ENCODE measurements around the gene PNPLA1. TPM values are rescaled to one million over a fixed set of nuclear protein-coding genes. Genes with fewer than 3 reads are reported as not detected.
A peak's percentile ranks its signal among the peaks of the same experiment; 100 is the strongest.

PNPLA1 gene
- polyA plus RNA-seq, 4 donors, result 0.55 to 2.7 (median 1.9) TPM

DNA sequence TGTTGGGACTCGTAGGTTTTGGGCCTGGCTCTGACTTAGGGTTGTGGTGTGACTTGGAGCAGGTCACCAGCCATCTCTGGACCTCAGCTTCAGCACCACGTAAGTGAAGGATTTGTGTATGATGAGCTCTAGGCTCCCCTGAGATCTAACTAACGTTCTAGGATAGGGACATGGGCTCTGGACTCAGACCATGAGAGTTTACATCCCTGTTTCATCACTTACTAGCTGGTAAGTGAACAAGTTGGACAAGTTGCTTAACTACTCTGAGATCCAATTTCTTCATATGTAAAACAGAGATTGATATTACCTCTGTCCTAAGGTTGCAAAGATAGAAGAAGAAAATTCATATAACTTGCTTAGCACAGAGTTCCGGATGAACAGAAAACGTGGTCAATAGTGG lies 20.3 kb upstream of the PNPLA1 start:
- no peak for DNase-seq
- Histone ChIP-seq H3K27ac (ENCODE audit: low read depth in 1 of 3, low read length in 2 of 3) (peak overlapping the region in 1 of 3 donors; percentile 23), H3K4me1 (ENCODE audit: control insufficient read depth in 3 of 3, insufficient read depth in 2 of 3, low read depth in 1 of 3, low read length in 2 of 3) (peaks cover 0 to 48% (median 4%) of the 10 kb centered on the region in 3 donors)

GRCh38 chr6:36252005-36252404 lies 17.9 kb upstream of the PNPLA1 start:
- Histone ChIP-seq H3K4me3 (ENCODE audit: low read depth in 1 of 3, low read length in 3 of 3) (no peak overlapping the region), H3K36me3 (ENCODE audit: control insufficient read depth in 3 of 3, insufficient read depth in 2 of 3, low read depth in 1 of 3, low read length in 3 of 3) (no peaks in the 10 kb centered on the region), H3K27me3 (ENCODE audit: control insufficient read depth in 3 of 3, insufficient read depth in 3 of 3, low read length in 3 of 3) (no peaks in the 10 kb centered on the region), H3K9me3 (ENCODE audit: control insufficient read depth in 2 of 2, insufficient read depth in 1 of 2, low read depth in 1 of 2, low read length in 1 of 2) (no peaks in the 10 kb centered on the region), H3K4me1 (ENCODE audit: control insufficient read depth in 3 of 3, insufficient read depth in 2 of 3, low read depth in 1 of 3, low read length in 2 of 3) (peaks cover 0 to 24% (median 0%) of the 10 kb centered on the region in 3 donors), H3K27ac (ENCODE audit: low read depth in 1 of 3, low read length in 2 of 3) (no peak overlapping the region)
- FAIRE-seq, result no peak
- DNase-seq, result no peak
- 92 to 98% (median 96%) methylated on average over 2 of the region's 2 CpGs for WGBS, 3 donors

More for the DNA sequence above, 20.3 kb upstream of the PNPLA1 start:
- no peaks in the 10 kb centered on the region for H3K27me3 ChIP-seq (ENCODE audit: control insufficient read depth in 3 of 3, insufficient read depth in 3 of 3, low read length in 3 of 3)
- no peaks in the 10 kb centered on the region for H3K36me3 ChIP-seq (ENCODE audit: control insufficient read depth in 3 of 3, insufficient read depth in 2 of 3, low read depth in 1 of 3, low read length in 3 of 3)
- FAIRE-seq, result no peak
- H3K4me3 ChIP-seq (ENCODE audit: low read depth in 1 of 3, low read length in 3 of 3), result no peak overlapping the region
- WGBS, 3 donors, result 78 to 87% (median 81%) methylated on average over 5 of the region's 5 CpGs
- no peaks in the 10 kb centered on the region for H3K9me3 ChIP-seq (ENCODE audit: control insufficient read depth in 2 of 2, insufficient read depth in 1 of 2, low read depth in 1 of 2, low read length in 1 of 2)

DNA sequence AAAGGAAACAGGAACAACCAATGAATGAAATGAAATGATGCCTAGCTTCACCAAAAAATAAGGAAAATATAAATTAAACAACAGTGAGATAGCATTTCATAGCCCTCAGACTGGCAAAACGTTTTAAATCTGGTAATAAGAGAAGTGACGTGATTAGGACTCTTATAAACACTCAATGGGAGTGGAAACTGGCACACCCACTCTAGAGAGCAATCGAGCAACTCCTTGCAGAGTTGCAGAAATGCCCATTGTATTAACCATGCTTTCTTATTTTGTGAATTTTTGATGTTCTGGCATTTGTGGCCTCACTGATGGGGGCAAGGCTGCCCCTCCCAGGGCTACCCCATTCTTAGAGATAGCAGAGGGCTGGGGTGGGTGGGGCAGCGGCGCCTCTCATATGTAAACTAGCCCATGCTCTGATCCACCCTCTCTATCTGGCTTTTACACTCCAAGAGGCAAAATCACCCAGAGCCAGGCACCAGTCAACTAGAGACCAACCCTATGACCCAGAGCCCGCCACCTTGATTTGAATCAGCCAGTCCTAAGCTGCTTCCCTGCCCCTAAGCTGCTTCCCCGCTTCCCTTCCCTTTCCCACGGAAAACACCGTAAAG lies 6.4 kb upstream of the PNPLA1 start:
- 61 to 68% (median 68%) methylated on average over 9 of the region's 9 CpGs for WGBS, 3 donors
- no peak overlapping the region for H3K27ac ChIP-seq (ENCODE audit: low read depth in 1 of 3, low read length in 2 of 3)
- peaks cover 0 to 12% of the 10 kb centered on the region in 2 donors for H3K9me3 ChIP-seq (ENCODE audit: control insufficient read depth in 2 of 2, insufficient read depth in 1 of 2, low read depth in 1 of 2, low read length in 1 of 2)
- H3K27me3 ChIP-seq (ENCODE audit: control insufficient read depth in 3 of 3, insufficient read depth in 3 of 3, low read length in 3 of 3), result no peaks in the 10 kb centered on the region
- H3K36me3 ChIP-seq (ENCODE audit: control insufficient read depth in 3 of 3, insufficient read depth in 2 of 3, low read depth in 1 of 3, low read length in 3 of 3), result no peaks in the 10 kb centered on the region
- FAIRE-seq, result no peak
- no peak for DNase-seq
- peaks cover 0 to 6% (median 0%) of the 10 kb centered on the region in 3 donors for H3K4me1 ChIP-seq (ENCODE audit: control insufficient read depth in 3 of 3, insufficient read depth in 2 of 3, low read depth in 1 of 3, low read length in 2 of 3)
- H3K4me3 ChIP-seq (ENCODE audit: low read depth in 1 of 3, low read length in 3 of 3), result no peak overlapping the region

- WGBS, 3 donors, result 81 to 95% (median 83%) methylated on average over 1 of the region's 1 CpG
- Histone ChIP-seq H3K4me1 (ENCODE audit: control insufficient read depth in 3 of 3, insufficient read depth in 2 of 3, low read depth in 1 of 3, low read length in 2 of 3) (peaks cover 0 to 29% (median 0%) of the 10 kb centered on the region in 3 donors), H3K36me3 (ENCODE audit: control insufficient read depth in 3 of 3, insufficient read depth in 2 of 3, low read depth in 1 of 3, low read length in 3 of 3) (no peaks in the 10 kb centered on the region), H3K27ac (ENCODE audit: low read depth in 1 of 3, low read length in 2 of 3) (no peak overlapping the region), H3K9me3 (ENCODE audit: control insufficient read depth in 2 of 2, insufficient read depth in 1 of 2, low read depth in 1 of 2, low read length in 1 of 2) (peaks cover 0 to 12% of the 10 kb centered on the region in 2 donors), H3K27me3 (ENCODE audit: control insufficient read depth in 3 of 3, insufficient read depth in 3 of 3, low read length in 3 of 3) (no peaks in the 10 kb centered on the region), H3K4me3 (ENCODE audit: low read depth in 1 of 3, low read length in 3 of 3) (no peak overlapping the region)
- no peak for DNase-seq
- no peak for FAIRE-seq
Observed at GRCh38 chr6:36265744-36266143, 4.1 kb upstream of the PNPLA1 start.

- no peaks in the 10 kb centered on the region for H3K27me3 ChIP-seq (ENCODE audit: control insufficient read depth in 3 of 3, insufficient read depth in 3 of 3, low read length in 3 of 3)
- 86 to 91% (median 90%) methylated on average over 13 of the region's 13 CpGs for WGBS, 3 donors
- FAIRE-seq, result no peak
Observed at GRCh38 chr6:36266913-36267644, 2.8 kb upstream of the PNPLA1 start.

GRCh38 chr6:36267731-36268477 lies 2.0 kb upstream of the PNPLA1 start:
- H3K27me3 ChIP-seq (ENCODE audit: control insufficient read depth in 3 of 3, insufficient read depth in 3 of 3, low read length in 3 of 3), result no peaks in the 10 kb centered on the region
- DNase-seq (no peak), FAIRE-seq (no peak)
- H3K4me1 ChIP-seq (ENCODE audit: control insufficient read depth in 3 of 3, insufficient read depth in 2 of 3, low read depth in 1 of 3, low read length in 2 of 3), result peaks cover 0 to 34% (median 0%) of the 10 kb centered on the region in 3 donors
- peak overlapping the region in 1 of 3 donors; percentile 19 for H3K27ac ChIP-seq (ENCODE audit: low read depth in 1 of 3, low read length in 2 of 3)
- peaks cover 0 to 12% of the 10 kb centered on the region in 2 donors for H3K9me3 ChIP-seq (ENCODE audit: control insufficient read depth in 2 of 2, insufficient read depth in 1 of 2, low read depth in 1 of 2, low read length in 1 of 2)
- no peak overlapping the region for H3K4me3 ChIP-seq (ENCODE audit: low read depth in 1 of 3, low read length in 3 of 3)
- no peaks in the 10 kb centered on the region for H3K36me3 ChIP-seq (ENCODE audit: control insufficient read depth in 3 of 3, insufficient read depth in 2 of 3, low read depth in 1 of 3, low read length in 3 of 3)
- WGBS, 3 donors, result 33 to 71% (median 53%) methylated on average over 4 of the region's 4 CpGs

More at GRCh38 chr6:36266913-36267644, 2.8 kb upstream of the PNPLA1 start:
- DNase-seq, result no peak
- Histone ChIP-seq H3K4me3 (ENCODE audit: low read depth in 1 of 3, low read length in 3 of 3) (no peak overlapping the region), H3K36me3 (ENCODE audit: control insufficient read depth in 3 of 3, insufficient read depth in 2 of 3, low read depth in 1 of 3, low read length in 3 of 3) (no peaks in the 10 kb centered on the region), H3K4me1 (ENCODE audit: control insufficient read depth in 3 of 3, insufficient read depth in 2 of 3, low read depth in 1 of 3, low read length in 2 of 3) (peaks cover 0 to 29% (median 0%) of the 10 kb centered on the region in 3 donors), H3K27ac (ENCODE audit: low read depth in 1 of 3, low read length in 2 of 3) (no peak overlapping the region), H3K9me3 (ENCODE audit: control insufficient read depth in 2 of 2, insufficient read depth in 1 of 2, low read depth in 1 of 2, low read length in 1 of 2) (peaks cover 0 to 12% of the 10 kb centered on the region in 2 donors)

DNA sequence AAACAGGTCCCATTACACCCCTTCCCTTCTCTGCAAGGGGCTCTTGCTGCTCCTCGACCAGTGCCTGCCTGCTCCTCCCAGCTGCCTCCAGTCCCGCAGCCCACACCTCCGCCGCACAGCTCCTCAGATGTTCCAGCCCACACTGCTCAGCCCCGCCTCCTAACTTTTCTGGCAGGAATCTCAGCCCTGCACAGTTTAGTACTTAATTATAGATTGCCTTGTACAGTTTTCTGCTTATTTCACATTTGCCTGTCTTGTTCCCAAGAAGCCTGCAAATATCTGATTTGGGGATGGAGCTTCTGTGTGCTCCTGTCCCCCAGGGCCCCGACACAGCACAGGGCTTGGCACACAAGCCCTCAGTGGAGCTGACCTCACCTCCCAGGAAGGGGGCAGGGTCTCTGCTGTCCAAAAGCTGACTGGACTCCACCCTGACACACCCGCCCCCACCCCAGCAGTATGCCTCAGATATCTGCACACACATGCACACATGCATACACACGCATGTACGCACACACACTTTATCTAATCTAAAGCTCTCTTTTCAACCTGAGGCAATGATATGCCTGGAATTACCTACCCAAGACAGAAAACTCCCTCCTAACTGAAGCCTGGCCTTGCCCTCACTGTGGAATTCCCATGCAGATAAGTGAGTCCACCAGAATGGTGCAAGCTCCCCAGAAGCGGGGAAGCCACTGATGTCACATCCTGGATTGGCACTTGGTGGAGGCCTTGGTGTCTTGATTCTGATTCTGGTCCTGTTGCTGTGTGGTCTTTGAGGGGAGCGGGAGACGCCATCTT lies 1.2 kb upstream of the PNPLA1 start:
- Histone ChIP-seq H3K4me1 (ENCODE audit: control insufficient read depth in 3 of 3, insufficient read depth in 2 of 3, low read depth in 1 of 3, low read length in 2 of 3) (peaks cover 0 to 35% (median 0%) of the 10 kb centered on the region in 3 donors), H3K27ac (ENCODE audit: low read depth in 1 of 3, low read length in 2 of 3) (peak overlapping the region in 1 of 3 donors; percentile 34), H3K27me3 (ENCODE audit: control insufficient read depth in 3 of 3, insufficient read depth in 3 of 3, low read length in 3 of 3) (no peaks in the 10 kb centered on the region), H3K4me3 (ENCODE audit: low read depth in 1 of 3, low read length in 3 of 3) (no peak overlapping the region), H3K36me3 (ENCODE audit: control insufficient read depth in 3 of 3, insufficient read depth in 2 of 3, low read depth in 1 of 3, low read length in 3 of 3) (no peaks in the 10 kb centered on the region), H3K9me3 (ENCODE audit: control insufficient read depth in 2 of 2, insufficient read depth in 1 of 2, low read depth in 1 of 2, low read length in 1 of 2) (peaks cover 0 to 12% of the 10 kb centered on the region in 2 donors)
- DNase-seq (peak; percentile 56 to 61), FAIRE-seq (no peak)
- WGBS, 3 donors, result 31 to 54% (median 49%) methylated on average over 12 of the region's 12 CpGs

- 76 to 80% (median 79%) methylated on average over 8 of the region's 8 CpGs for WGBS, 3 donors
- Histone ChIP-seq H3K27ac (ENCODE audit: low read depth in 1 of 3, low read length in 2 of 3) (no peak overlapping the region), H3K36me3 (ENCODE audit: control insufficient read depth in 3 of 3, insufficient read depth in 2 of 3, low read depth in 1 of 3, low read length in 3 of 3) (no peaks in the 10 kb centered on the region), H3K27me3 (ENCODE audit: control insufficient read depth in 3 of 3, insufficient read depth in 3 of 3, low read length in 3 of 3) (no peaks in the 10 kb centered on the region), H3K4me1 (ENCODE audit: control insufficient read depth in 3 of 3, insufficient read depth in 2 of 3, low read depth in 1 of 3, low read length in 2 of 3) (peaks cover 0 to 48% (median 0%) of the 10 kb centered on the region in 3 donors), H3K4me3 (ENCODE audit: low read depth in 1 of 3, low read length in 3 of 3) (no peak overlapping the region), H3K9me3 (ENCODE audit: control insufficient read depth in 2 of 2, insufficient read depth in 1 of 2, low read depth in 1 of 2, low read length in 1 of 2) (no peaks in the 10 kb centered on the region)
- DNase-seq, result peak in 1 of 2 donors; percentile 29
- FAIRE-seq, result no peak
Observed at GRCh38 chr6:36272234-36272633, 2.4 kb downstream of the PNPLA1 start.

All from small intestine (tissue), 7 donors.